OCI-LY3 (cell line): ENCODE results near the gene DACT2.

Experiments used
- CTCF ChIP-seq: fragments of 200-600, 300-600 bp; sonication (generic); IDR thresholded peaks from 2 replicates; pipeline ENCODE4 v1.5.1; 2014; ENCODE audit warnings: antibody characterized with exemption, low read length, low read depth
- EZH2phosphoT487 ChIP-seq: fragments of 200-600 bp; shearing (Covaris generic); IDR thresholded peaks from 2 replicates; pipeline ENCODE4 v1.6.1; 2018; ENCODE audit warnings: antibody characterized with exemption, mixed run types, low read depth

- TF ChIP-seq CTCF = no peak
- TF ChIP-seq EZH2phosphoT487 = no peak
Observed at GRCh38 chr6:168338777-168339176, 19.2 kb upstream of the DACT2 start.
